Stimulated activated CD4-positive, alpha-beta T cell treated with anti-CD3 and anti-CD28 coated beads, TNF-alpha, amount 100 ng/mL, for 24 hours (primary cell): ENCODE measurements around the gene SSRP1.
A peak's percentile ranks its signal among the peaks of the same experiment; 100 is the strongest.

Experiments used
- DNase-seq, 3 experiments: peaks; one replicate each; pipeline ENCODE4 v3.0.0-alpha.2; 2020; ENCODE audit warnings: low read depth in 3 of 3

Gene SSRP1

DNA sequence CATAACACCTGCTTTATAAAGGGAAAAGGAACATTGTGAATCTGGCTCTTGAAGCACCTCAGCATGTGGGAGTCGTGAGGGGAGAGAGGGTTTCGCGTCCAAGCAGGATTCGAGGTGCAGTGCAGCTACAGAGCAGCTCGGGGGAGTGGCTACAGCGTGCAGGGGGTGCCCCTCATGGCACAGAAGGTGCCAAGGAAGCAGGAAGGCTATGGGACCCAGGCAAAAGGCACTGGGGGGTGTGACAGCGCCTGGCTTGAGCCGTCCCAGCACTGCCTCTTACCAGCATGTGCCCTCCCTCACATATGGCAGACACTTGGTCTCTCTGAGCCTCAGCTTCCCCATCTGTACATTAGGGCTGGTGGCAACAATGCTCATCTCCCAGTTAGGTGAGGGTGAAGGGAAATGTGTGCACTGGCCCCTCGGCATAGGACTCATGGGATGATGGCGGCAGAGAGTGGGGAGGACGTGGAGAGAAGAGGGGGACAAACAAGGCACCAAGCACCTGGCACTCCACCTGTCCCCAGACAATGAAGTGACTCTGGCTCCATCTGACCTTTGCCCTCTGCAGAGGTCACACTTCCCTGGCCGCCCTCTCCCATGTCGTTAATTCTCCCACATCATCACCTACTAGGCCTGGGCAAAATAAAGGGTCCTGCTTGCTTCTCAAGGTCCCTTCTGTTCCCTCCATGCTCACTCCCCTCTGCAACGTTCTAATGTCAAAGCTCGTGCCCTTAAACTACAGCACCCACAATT lies 21.3 kb downstream of the SSRP1 start:
- no peak for DNase-seq

DNA sequence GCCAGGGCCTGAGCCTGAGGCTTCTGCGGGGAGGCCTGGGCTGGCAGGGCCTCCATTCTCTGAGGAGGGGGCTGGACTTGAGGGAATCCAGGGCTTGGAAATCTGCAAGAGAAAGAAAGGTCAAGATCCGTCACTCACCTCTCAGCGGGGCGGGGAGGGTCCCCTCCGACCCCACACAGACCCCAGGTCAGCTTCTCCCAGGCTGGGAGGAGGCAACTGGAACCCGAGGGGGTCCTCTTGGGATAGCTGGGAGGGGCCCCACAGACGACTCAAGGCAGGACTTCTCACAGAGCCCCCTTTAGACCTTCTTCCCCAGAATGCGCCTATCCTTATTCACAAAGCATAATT lies 21.9 kb downstream of the SSRP1 start:
- no peak for DNase-seq

DNA sequence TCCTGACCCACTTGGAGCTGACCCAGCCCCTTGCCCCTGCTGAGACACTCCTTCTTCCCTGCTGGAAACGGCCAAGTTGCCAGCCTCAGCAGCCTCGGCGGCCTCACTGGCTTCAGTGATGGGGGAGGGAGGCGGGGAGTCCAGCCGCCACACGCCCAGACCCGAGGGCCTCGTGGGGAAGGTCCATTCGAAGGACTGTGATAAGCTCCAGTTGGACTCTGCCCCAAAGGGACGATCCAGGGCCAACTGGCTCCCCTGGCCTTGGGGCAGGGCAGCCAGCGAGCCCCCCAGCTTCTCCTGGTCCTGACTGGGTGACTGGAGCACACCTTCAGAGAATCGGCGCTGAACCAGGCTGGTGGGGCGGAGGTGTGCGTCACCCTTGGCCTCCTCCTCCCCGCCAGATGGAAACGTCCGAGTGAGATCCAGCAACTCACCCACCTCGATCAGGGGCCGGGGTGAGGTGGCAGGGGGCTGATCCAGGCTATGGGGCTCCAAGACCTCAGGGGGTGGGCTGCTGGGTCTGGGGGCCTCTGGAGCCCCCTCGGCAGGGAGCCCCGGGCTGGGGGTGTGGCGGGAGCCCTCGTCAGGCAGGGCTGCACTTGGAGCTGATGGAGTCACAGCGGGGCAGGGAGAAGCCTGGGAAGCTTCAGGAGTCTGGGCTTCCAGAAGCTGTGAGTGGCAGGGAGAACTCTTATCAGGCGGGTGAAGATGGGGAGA lies 22.5 kb downstream of the SSRP1 start:
- DNase-seq, result no peak

DNA sequence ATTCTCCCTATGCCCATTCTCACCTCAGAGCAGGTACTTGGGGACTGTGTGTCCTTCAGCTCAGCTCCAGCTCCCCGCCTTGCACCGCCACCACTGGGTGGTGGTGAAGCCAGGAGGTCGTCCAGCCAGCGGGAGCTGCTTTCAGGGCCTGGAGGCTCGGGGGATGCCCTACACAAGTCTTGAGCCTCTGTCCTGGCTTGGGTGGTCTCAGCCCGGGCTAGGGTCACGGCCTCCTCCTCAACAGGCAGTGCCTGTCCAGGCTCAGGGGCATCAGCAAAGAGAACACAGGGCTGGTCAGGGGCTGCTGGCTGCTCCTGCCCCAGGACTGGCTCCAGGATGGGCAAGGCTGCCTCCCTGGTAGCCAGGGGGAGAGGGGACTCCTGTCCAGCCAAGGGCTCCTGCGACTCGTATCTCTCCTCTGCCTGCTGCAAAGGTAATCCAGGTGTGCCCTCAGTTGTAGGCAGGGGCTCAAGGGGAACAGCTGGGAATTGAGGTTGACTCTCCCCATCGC lies 23.1 kb downstream of the SSRP1 start:
- DNase-seq, result no peak

DNA sequence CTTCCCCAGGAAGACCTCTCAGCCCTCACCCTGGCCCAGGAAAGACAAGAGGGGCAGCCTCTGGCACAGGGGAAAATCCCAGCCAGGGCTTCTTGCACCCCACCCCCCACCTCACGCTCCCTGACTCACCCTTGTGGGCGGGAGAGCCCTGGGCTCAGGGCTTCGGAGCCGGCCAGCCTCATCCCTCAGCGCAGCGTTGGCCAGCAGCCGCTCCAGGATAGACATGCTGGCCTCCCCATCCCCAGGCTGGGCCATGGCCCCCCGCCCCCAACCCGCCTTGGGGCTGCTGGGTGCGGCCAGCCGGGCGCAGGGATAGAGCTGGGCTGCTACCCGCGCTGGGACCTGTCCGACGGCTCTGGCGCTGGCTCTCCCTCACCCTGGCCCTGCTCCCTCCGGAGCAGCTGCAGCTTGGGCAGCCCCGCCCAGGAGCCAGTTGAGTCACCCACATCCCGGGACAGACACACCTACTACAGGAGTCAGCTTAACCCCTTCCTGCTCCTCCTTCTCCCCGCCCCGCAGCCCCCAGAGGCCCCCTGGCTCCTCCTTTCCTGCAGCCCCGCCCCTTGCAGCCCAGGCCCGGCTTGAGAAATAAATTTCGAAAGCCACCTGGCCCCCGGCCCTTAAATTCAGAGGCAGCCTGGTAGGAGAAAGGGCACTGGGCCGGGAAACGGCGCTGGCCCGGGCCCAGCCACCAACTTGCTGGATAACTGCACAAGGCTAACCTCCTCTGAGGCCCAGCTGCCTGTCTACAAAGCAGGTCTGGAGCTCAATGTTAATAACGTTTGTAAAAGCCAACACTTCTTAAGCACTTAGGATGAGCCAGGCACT lies 24.4 kb downstream of the SSRP1 start:
- DNase-seq, result peak in 2 of 3 experiments; percentile 43 to 81

DNA sequence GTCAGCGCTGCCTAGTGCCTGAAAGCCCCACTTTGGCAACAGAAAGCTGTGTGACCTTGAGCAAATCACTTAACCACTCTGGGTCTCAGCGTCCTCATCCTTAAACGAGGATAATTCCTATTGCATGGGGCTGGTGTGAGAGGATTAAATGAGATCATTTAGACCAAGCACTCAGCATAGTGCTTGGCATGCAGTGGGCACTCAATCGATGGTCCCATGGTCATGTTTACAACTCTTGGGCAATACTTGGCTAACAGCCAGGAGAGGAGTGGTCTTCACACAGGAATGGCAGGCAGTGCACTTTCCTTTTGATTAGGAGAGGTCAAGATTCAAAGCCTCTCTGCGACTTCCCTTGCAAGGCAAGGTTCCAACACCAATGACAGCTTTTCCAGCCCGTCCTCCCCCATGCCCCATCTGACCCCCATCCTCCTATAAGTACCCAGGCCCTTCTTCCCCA lies 25.0 kb downstream of the SSRP1 start:
- no peak for DNase-seq

DNA sequence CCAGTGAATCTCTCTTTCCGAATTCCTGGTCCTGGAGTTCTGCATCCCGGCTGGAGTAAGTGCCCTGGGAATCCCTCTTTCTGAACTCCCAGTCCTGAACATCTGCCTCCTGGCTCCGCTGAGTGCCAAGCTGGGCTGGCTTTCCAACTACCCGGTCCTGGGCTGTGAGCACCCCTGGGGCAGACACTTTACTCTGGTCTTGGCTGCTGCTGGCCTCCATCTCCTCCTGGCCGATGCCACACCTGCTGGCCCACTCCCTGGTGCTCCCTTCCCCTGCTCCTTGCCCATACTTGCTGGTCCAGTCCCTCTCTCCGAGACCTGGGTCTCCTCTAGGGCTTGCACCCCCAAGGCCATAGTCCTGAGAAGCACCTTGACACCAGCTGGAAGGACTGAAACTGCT lies 25.6 kb downstream of the SSRP1 start:
- no peak for DNase-seq

DNA sequence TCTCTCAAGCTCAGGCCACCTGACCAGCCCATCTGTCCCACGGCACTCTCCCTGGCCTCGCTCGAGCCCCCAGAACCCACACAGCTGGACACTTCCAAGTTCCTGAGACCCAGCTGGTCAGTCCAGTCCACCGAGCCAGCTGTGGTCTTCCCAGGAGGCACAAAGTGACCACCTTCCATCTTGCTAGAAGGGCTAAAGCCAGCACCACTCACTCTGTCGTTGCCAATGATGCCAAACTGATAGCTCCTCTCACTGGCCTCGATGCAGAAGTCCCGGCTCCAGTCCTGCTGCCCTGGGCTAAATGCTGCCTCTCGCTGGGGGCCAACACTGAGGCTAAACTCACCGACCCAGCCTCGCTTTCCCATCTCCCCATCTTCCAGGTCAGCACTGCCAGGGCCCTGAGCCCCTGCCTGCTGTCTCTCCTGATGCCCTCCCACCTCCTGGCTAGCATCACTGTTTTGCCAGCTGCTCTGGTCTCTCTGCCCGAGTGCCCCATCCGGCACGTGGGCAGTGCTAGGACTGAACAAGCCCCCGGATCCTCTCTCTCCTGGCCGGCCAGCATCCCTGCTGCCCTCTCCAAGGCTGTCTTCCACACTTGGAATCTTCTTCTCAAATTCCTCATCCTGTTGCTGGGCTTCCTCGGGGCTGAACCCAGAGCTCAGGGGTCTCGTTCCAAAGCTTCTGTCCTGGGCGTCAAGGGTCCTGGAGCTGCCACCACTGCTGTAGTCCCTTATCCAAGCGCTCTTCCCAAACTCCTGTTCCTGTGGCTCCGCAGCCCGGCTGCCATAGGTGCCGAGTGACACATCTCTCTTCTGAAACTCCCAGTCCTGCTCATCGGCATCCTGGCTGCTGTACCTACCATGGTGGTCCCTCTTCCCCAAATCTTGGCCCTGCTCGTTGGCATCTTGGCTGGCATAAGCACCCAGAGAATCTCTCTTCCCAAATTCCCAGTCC lies 26.3 kb downstream of the SSRP1 start:
- DNase-seq, result no peak

DNA sequence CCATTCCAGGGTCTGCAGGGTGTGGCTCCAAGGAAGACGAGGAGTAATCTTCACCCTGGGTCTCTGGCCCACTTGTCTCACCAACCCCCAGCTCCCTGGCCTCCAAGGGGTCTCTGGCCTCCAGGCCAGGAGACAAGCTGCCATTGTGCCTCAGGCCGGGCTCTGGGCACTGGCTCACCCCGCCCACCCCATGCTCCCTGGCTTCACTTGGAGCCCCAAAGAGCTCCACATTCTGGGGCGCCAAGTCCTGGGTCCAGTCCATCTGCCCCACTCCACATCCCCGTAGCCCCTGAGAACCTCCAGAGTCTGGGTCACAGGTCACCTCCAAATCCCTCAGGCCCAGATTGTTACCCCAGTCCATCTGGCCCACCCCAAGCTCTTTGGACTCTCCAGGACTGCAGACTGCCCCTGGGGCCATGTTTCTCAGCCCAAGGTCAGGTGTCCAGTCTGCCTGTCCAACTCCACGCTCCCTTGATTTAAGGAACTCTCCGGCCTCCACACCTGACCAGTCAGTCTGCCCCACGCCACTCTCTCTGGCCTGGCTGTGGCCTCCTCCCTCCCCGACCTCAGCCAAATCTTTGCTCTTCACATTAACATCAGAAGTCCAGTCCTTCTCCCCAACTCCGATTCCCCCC lies 27.1 kb downstream of the SSRP1 start:
- DNase-seq, result no peak

DNA sequence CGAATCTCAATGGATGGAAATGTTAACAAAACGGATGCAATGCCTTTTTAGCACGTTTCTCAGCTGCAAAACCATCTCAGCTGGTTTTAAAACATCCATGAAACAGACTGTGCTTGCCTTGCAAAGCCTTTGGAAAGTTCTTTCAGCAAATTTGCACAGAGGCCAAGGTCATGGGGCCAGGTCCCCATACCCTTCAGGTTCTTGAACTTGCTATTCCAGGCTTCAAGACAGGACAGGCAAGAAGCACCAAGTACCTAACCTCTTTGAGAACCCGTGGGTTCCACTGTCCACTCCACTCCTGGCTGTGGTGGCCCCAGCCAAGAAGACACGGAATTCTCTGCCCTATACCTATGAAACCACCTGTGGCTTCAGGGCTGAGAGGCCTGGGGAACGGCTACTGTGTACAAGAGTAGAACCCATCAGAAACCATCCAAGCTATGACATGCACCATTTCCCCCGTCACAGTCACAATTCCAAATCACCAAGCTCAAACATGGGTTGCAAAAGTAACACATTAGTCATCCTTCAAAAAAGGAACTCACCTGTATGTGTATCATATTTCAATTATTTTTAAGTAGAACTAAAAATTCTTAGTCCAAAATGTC lies 27.9 kb downstream of the SSRP1 start:
- no peak for DNase-seq

DNA sequence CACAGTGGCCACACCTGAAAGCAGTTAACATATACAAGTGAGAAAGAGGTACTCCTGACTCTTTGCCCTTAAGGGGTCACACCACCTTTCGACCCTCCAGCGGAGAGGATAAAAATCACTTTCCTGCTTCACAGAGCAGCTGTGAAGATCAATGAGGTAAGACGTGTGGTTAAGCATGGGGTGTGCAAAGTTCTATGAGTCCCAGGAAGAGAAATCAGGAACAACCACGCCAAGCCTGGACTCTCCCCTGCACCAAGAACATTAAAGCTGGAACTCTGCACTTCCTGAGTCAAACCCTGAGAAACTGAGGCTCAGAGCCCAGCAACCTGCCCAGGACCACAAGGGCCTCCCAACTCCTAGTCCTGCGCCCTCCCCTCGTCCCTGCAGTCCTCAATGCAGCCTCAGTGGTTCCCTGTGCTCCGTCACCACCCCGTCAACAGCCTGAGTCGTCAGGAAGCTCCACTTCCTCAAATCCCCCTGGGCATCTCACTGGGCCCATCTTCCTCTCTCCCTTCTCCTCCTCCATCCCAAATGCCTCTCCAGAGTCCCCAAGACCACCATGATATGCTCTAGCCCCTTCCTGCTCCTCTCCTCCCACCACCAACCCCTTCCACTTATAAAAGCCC lies 28.6 kb downstream of the SSRP1 start:
- no peak for DNase-seq

DNA sequence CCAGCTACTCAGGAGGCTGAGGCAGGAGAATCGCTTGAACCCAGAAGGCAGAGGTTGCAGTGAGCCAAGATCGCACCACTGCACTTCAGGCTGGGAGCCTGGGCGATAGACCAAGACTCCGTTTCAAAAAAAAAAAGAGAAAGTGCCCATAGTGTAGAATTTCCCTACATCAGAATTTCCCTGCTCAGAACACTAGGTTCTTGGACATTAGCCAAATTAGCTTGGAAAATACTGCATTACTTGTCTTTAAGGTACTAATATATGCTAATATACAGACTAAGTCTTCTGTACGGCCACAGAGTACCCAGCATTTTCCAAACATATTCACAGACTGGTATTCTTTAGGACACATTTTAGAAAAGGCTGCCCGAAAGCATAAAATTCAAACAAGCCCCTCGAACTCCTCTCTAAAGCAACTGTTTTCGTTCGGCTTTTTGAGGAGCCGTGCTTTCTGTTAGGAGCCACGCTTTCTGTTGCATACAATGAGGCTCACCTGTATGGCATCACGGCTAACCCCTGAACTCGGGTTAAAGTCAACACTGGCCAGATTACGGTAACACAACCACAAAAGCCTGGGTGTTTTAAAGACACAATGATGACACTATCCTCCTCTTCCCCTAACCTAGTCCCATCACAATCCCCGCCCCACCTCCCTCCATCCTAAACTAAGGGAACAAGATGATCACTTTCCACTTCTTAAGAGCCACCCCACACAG lies 29.4 kb downstream of the SSRP1 start:
- no peak for DNase-seq

DNA sequence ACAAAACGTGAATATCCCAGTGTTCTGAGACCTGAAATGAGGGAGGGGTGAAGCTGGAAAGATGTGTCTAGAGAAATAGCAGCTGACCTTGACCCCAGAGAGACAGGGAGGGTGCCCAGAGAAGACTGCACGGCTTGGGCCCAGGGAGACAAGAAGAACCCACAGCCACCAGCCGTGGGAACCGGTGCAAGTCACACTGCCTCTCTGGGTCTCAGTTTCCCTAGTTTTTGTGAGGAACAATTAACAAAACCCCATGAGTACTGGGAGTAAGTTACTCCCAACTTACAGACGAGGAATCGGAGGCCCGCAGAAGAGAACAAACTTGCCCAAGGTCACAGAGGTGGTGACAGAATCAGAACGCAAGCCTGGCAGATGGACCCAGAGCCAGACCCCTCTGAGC lies 30.2 kb downstream of the SSRP1 start:
- DNase-seq, result no peak

DNA sequence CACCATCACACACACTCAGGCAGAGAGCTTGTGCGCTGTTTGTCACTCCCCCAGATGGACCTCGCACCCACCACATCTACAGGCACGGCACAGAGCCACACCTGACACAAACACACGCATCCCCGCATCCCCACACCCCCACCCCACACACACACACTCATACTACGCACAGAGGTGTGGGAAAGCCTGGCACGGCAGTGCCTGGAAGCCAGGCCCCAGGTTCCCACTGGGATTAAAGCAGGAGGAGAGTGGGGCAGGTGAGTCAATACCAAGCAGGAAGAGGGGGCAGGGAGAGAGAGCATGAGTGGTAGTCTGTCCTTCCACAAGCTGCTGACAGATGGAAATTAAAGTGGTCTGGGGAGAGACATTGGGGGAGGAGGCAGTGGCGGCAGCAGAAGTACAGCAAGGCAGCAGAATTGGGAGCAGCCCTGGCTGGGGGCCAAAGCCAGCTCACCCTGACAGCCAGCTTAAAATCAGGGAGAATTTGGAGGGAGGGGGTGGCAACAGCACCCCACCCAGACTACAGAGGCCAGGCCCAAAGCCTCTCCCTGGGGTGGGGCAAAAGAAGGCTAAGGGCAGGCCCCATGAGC lies 31.6 kb downstream of the SSRP1 start:
- DNase-seq, result no peak

DNA sequence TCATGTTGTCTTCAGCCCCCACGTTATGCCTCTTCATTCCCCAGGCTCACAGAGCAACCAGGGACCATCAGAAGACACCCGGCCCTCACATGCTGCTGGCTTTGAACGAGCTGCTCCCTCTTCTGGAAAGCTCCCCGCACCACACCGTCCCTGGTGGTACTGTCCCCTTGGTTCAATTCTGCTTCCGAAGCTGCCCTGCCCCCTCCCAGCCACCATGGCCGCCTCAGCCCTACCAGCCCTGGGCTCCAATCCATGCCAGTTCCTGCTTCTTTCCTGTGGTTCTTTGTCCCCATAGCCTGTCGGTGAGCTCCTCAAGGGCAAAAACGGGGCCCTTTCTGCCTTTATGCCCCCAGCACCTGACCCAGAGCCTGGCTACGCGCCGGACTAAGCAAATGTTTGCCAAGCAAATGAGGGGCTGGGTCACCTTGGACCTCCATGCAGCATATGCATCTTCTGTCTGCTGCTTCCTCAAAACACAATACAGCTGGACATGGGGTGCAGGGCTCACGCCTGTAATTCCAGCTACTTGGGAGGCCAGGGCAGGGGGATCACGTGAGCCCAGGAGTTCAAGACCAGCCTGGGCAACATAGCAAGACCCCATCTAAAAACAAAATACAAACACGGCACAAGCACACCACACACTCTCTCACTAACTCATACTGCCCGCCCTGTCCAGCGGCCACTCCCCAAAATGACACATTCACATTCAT lies 32.3 kb downstream of the SSRP1 start:
- no peak for DNase-seq

DNA sequence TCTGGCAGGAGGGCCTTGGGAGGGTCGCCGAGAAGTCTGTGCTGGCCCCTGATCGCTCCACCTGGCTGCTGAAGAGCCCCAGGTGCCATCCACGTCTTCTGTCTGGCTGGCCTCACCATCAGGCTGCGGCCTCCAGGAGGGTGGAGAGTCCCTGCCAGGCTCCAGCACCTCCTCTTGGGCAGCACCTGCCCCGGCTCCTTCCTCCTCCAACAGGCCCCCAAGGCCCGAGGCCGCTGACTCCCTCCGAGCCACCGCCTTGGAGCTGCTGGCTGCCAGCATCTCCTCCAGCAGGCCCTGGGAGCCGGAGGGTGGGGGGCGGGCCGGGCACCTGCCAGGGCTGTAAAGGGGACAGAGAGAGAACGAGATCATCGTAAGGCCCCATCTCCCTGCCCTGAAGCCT lies 33.2 kb downstream of the SSRP1 start:
- no peak for DNase-seq

DNA sequence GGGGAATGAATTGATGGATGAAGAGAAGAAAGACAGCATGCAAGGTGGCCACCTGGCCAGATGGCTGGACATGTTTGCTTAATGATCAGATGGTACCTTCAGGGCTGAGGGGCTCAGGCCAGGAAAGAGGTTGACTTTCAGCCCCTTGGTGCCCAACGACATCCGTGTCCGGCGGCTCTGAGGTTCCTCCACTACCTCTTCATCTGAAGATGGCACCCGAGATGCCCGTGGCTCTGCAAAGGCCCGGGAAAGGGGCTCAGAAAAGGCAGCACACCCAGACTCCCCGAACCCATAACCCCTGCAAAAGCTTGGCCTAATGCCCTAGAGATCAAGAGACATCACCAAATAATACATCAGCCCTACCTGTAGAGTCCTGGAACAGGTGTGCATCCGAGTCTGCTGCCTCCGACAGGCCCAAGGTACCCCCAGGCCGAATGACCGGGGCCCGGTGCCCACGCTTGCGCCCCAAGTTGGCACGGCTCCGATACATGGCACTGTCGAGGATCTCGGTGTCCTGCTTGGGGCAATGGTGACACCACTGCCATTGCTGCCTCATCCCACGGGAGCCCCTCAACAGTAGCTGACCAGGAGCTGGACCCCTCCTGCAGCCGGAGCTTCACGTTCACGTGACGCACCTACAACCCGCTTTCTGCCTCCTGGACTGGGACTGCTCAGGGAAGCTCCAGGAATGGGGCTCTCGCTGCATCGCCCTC lies 33.8 kb downstream of the SSRP1 start:
- DNase-seq, result no peak

DNA sequence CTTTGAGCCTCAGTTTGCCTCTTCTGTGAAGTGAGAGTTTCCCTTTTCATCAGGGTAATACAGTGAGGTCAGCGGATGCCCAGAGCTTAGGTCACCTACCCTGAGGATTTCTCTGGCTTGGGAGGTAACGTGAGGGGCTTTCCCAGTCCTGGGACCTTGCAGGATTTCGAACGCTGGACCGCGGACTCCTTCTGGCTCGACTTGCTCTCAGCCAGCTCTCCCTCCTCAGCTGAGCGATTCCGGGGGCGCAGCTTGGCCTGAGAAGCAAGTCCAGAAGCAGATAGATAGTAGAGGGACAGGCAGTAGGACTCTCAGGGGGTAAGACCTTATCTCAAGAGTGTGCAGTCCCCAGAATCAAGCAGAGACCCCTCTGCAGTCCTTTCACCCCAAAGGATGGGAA lies 34.9 kb downstream of the SSRP1 start:
- DNase-seq, result no peak
